OCI-LY1 (cell line): Measurements from ENCODE around the gene SLCO4A1.

Experiments used
- CTCF ChIP-seq: fragments of 200-600 bp; sonication (generic), shearing (Covaris generic); IDR thresholded peaks from 2 replicates; pipeline ENCODE4 v1.5.1; 2017; ENCODE audit warnings: mild to moderate bottlenecking, antibody characterized with exemption, low read length, moderate library complexity, mixed read lengths
- EZH2 ChIP-seq: fragments of 200-600 bp; sonication (generic), shearing (Covaris generic); IDR thresholded peaks from 2 replicates; pipeline ENCODE4 v1.8.0; 2017; ENCODE audit warnings: borderline replicate concordance, mixed run types, mild to moderate bottlenecking, antibody characterized with exemption, low read length, moderate library complexity, mixed read lengths

GRCh38 chr20:62659488-62660239 is 17.4 kb downstream of the SLCO4A1 start:
- TF ChIP-seq CTCF = no peak
- no peak for TF ChIP-seq EZH2
